GM12873 (cell line): ENCODE results near the gene PPP2R1B.

ENCODE experiments used
- CTCF ChIP-seq: IDR thresholded peaks from 2 replicates; pipeline ENCODE4 v1.5.1; 2012; ENCODE audit warnings: low read depth, mild to moderate bottlenecking, moderate library complexity, low read length, control low read depth; ENCODE audit not compliant: insufficient read depth; ENCODE audit errors: missing control alignments

The PPP2R1B gene

GRCh38 chr11:111759778-111760407, 6.3 kb downstream of the PPP2R1B start:
- no peak for TF ChIP-seq CTCF

- no peak for TF ChIP-seq CTCF
Observed at GRCh38 chr11:111759376-111759775, 6.8 kb downstream of the PPP2R1B start.

GRCh38 chr11:111756097-111756496, 10.1 kb downstream of the PPP2R1B start:
- TF ChIP-seq CTCF, result no peak

GRCh38 chr11:111749646-111750045, 16.5 kb downstream of the PPP2R1B start:
- no peak for TF ChIP-seq CTCF

GRCh38 chr11:111748035-111748804, 18.0 kb downstream of the PPP2R1B start:
- TF ChIP-seq CTCF, result no peak

- no peak for TF ChIP-seq CTCF
Observed at GRCh38 chr11:111745719-111746504, 20.3 kb downstream of the PPP2R1B start.

GRCh38 chr11:111743700-111744099, 22.5 kb downstream of the PPP2R1B start:
- TF ChIP-seq CTCF, result no peak
